H1 (cell line): ENCODE data around the gene ASCC1. TPM values are rescaled to one million over a fixed set of nuclear protein-coding genes. Genes with fewer than 3 reads are reported as not detected.
A peak's percentile ranks its signal among the peaks of the same experiment; 100 is the strongest.

Experiments used
- CREB1 ChIP-seq: IDR thresholded peaks from 2 replicates; pipeline ENCODE4 v1.6.1; 2012; ENCODE audit warnings: inconsistent platforms
- GTF2F1 ChIP-seq: IDR thresholded peaks from 2 replicates; pipeline ENCODE4 v1.6.1; 2012; ENCODE audit warnings: low read depth, low read length, improper control_type of control experiment, borderline replicate concordance
- HDAC2 ChIP-seq, 2 experiments: fragments of 300-600 bp in 1 of 2; sonication (generic) in 1 of 2; IDR thresholded peaks; 2 replicates each; pipeline ENCODE4 v1.6.1; 2011 to 2012; ENCODE audit warnings: low read depth in 2 of 2, low read length in 2 of 2, mild to moderate bottlenecking in 2 of 2, moderate library complexity in 2 of 2, borderline replicate concordance in 1 of 2, inconsistent platforms in 1 of 2
- KDM1A ChIP-seq: fragments of 200-600, 300-600 bp; sonication (generic); IDR thresholded peaks from 2 replicates; pipeline ENCODE4 v1.7.1; 2016; ENCODE audit warnings: mild to moderate bottlenecking, low read length, borderline replicate concordance
- KDM4A ChIP-seq: IDR thresholded peaks from one replicate; pipeline ENCODE4 v1.7.1; 2012; ENCODE audit warnings: low read depth, mild to moderate bottlenecking, moderate library complexity, low read length, inconsistent platforms; ENCODE audit not compliant: severe bottlenecking
- MAX ChIP-seq: IDR thresholded peaks from 2 replicates; pipeline ENCODE4 v1.6.1; 2012; ENCODE audit warnings: inconsistent platforms
- NRF1 ChIP-seq: IDR thresholded peaks from 2 replicates; pipeline ENCODE4 v1.6.1; 2011; ENCODE audit warnings: mild to moderate bottlenecking, low read depth, low read length, improper control_type of control experiment
- POLR2A ChIP-seq, 2 experiments: IDR thresholded peaks; 1 replicate in 1 of 2; 2 replicates in 1 of 2; pipeline ENCODE4 v1.6.1; 2011; ENCODE audit warnings: low read depth in 2 of 2, low read length in 2 of 2, mild to moderate bottlenecking in 2 of 2; ENCODE audit errors: control extremely low read depth in 1 of 2
- POLR2AphosphoS5 ChIP-seq: IDR thresholded peaks from 2 replicates; pipeline ENCODE4 v1.6.1; 2011; ENCODE audit warnings: low read depth, low read length
- RAD21 ChIP-seq, 2 experiments: IDR thresholded peaks in 1 of 2; conservative IDR thresholded peaks in 1 of 2; 2 replicates each; pipeline ENCODE4 v1.6.1; 2011; ENCODE audit warnings: low read depth in 2 of 2, low read length in 2 of 2, improper control_type of control experiment in 1 of 2, inconsistent platforms in 1 of 2, mild to moderate bottlenecking in 1 of 2, moderate library complexity in 1 of 2
- TCF12 ChIP-seq: IDR thresholded peaks from 2 replicates; pipeline ENCODE4 v1.6.1; 2011; ENCODE audit warnings: low read depth, mild to moderate bottlenecking, low read length
- polyA plus RNA-seq, 7 experiments: library from polyadenylated mRNA; depleted of rRNA in 3 of 7; stranded (reverse) in 5 of 7; unstranded in 2 of 7; fragments of >200 nt in 5 of 7; fragments of 200-250 nt in 2 of 7; gene quantifications; 1 replicate in 5 of 7; 2 replicates in 1 of 7; 4 replicates in 1 of 7; pipeline versions ENCODE4 v1.2.1 to v1.2.3, GENCODE V29; 2011 to 2013; ENCODE audit warnings: missing spikeins in 2 of 7, mixed read lengths in 2 of 7
- total RNA-seq: library from RNA; stranded (reverse); fragmentation: NEBNext Ultra II Directional; extraction: Animal tissue kit (Norgen Biotek cat#: 25700); gene quantifications from 2 replicates; pipeline ENCODE4 v1.2.1, GENCODE V29; 2021

The ASCC1 gene
- total and polyA plus RNA-seq, 2 of the 8 experiments (the other 6 are each of a cell fraction or from before 2014, with no cell fraction given) = 25.6 to 35.8 TPM

GRCh38 chr10:72248468-72249151, 32.5 kb upstream of the ASCC1 start (continued):
- TF ChIP-seq RAD21 (IDR thresholded peaks at IDR 0.05 in 1 of 2, conservative IDR thresholded peaks at IDR 0.05 in 1 of 2; ENCODE audit: low read depth in 2 of 2, low read length in 2 of 2) = no peak
- no peak for TF ChIP-seq GTF2F1
- 0 out of 2 replicates have a peak, but pooled peaks have one; percentile 12 for TF ChIP-seq TCF12
- peak; percentile 53; the same call in 1 of the 2 replicates for TF ChIP-seq MAX
- TF ChIP-seq KDM4A = no peak
- TF ChIP-seq POLR2AphosphoS5 = no peak; the same call in 1 of the 2 replicates
- peak; percentile 20; the same call in 1 of the 2 replicates for TF ChIP-seq KDM1A
- no peak for TF ChIP-seq HDAC2 (IDR thresholded peaks at IDR 0.05; ENCODE audit: borderline replicate concordance in 1 of 2, low read depth in 2 of 2, low read length in 2 of 2)
- no peak for TF ChIP-seq NRF1
- peak in 1 of 2 experiments; percentile 61; a peak in 1 of 3 replicates for TF ChIP-seq POLR2A (IDR thresholded peaks at IDR 0.05; ENCODE audit: control extremely low read depth in 1 of 2, low read depth in 2 of 2, low read length in 2 of 2)
- 0 out of 2 replicates have a peak, but pooled peaks have one; percentile 65 for TF ChIP-seq CREB1
